ENCODE measurements around the gene TMEFF1.
"Not testable (repeated sequence)": the region's sequence is repeated elsewhere in the genome, so short reads cannot be mapped to it uniquely, and the experiment has no call there.

TMEFF1 gene

GRCh38 chr9:100498592-100498991 lies 25.6 kb downstream of the TMEFF1 start:
- DNase-seq: no peak

GRCh38 chr9:100499460-100499859 lies 26.5 kb downstream of the TMEFF1 start:
- no peak for DNase-seq

GRCh38 chr9:100499866-100500265 lies 26.9 kb downstream of the TMEFF1 start:
- no peak for DNase-seq

GRCh38 chr9:100505564-100506159 lies 32.7 kb downstream of the TMEFF1 start:
- no peak for DNase-seq

- DNase-seq: not testable (repeated sequence)
Measured at GRCh38 chr9:100507350-100507749, 34.4 kb downstream of the TMEFF1 start.

- DNase-seq: no peak
Measured at GRCh38 chr9:100511205-100511604, 38.3 kb downstream of the TMEFF1 start.

GRCh38 chr9:100515578-100516494 lies 42.9 kb downstream of the TMEFF1 start:
- DNase-seq: no peak

- no peak for DNase-seq
Measured at GRCh38 chr9:100521282-100521681, 48.3 kb downstream of the TMEFF1 start.

GRCh38 chr9:100525563-100525962 lies 52.6 kb downstream of the TMEFF1 start:
- DNase-seq: no peak

GRCh38 chr9:100527180-100527794 lies 54.3 kb downstream of the TMEFF1 start:
- not testable (repeated sequence) for DNase-seq

- no peak for DNase-seq
Measured at GRCh38 chr9:100534401-100534800, 61.5 kb downstream of the TMEFF1 start.

GRCh38 chr9:100540327-100540726 lies 67.4 kb downstream of the TMEFF1 start:
- DNase-seq: no peak

- no peak for DNase-seq
Measured at GRCh38 chr9:100549048-100549447, 76.1 kb downstream of the TMEFF1 start.

GRCh38 chr9:100554935-100555401 lies 82.0 kb downstream of the TMEFF1 start:
- no peak for DNase-seq

- no peak for DNase-seq
Measured at GRCh38 chr9:100555471-100555870, 82.5 kb downstream of the TMEFF1 start.

GRCh38 chr9:100557053-100557452 lies 84.1 kb downstream of the TMEFF1 start:
- DNase-seq: no peak

- no peak for DNase-seq
Measured at GRCh38 chr9:100561256-100561655, 88.3 kb downstream of the TMEFF1 start.

GRCh38 chr9:100567856-100568255 lies 94.9 kb downstream of the TMEFF1 start:
- no peak for DNase-seq

- no peak for DNase-seq
Measured at GRCh38 chr9:100573655-100574260, 100.8 kb downstream of the TMEFF1 start.

- no peak for DNase-seq
Measured at GRCh38 chr9:100575006-100575405, 102.1 kb downstream of the TMEFF1 start.

GRCh38 chr9:100575765-100576386 lies 102.9 kb downstream of the TMEFF1 start:
- no peak for DNase-seq

- no peak for DNase-seq
Measured at GRCh38 chr9:100577776-100578448, 105.0 kb downstream of the TMEFF1 start, which contains the start of gene CAVIN4. Gene CAVIN4, plus strand, starts transcription at chr9:100578079. Its CDS starts 65 bp downstream, at chr9:100578144.

Measured in GOT3 (cell line).